ENCODE measurements around the gene RAB8B.

- no peak for TF ChIP-seq CTCF (IDR thresholded peaks at IDR 0.05)
- no peak for TF ChIP-seq POLR2A (IDR thresholded peaks at IDR 0.05)
- no peak for TF ChIP-seq POLR2AphosphoS5 (IDR thresholded peaks at IDR 0.05)
Measured at GRCh38 chr15:63305260-63305659, 115.9 kb downstream of the RAB8B start.

All from suprapubic skin (tissue), 4 donors.